GM21576 (cell line): Measurements from ENCODE around the gene APEH.
"Not testable (repeated sequence)": the region's sequence is repeated elsewhere in the genome, so short reads cannot be mapped to it uniquely, and the experiment has no call there.

Source experiments
- ATAC-seq: cut with Tn5 transposase; IDR thresholded peaks from one replicate; pipeline ENCODE4 v1.9.1; 2021; ENCODE audit warnings: mild to moderate bottlenecking, moderate library complexity; ENCODE audit not compliant: unreplicated experiment

APEH gene

DNA sequence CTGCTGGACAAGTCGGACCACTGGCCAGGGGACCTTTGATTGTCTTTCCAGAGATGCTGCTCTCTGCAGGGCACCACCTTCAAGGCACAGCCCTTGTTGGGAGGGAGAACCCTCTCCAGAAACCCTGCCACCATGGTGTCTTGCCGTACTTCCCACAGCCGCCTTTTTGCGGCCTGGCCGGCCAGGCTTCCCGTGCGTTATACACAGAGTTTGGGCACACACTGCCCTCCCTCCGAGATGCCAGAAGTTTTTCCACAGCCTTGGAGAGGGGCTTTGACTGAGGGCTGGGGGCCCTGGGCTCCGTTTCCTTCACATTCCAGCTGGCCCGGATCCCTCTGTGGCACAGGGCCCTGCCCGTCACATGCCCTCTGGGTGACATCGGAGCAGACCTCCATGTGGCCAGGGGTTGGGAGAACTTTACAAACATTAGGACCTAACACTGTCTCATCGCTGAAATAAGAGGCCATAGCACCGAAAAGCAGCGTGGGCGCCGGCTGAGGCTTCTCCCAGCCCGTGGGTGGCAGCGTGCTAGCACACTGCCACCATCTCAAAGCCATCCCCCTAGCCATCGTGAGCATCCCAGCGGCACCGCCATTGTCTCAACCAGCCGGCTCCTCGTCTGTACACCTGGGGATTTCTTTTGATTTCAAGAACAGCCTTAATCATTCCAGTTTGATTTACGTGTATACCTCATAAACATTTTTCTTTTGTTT, 6.3 kb upstream of the APEH start:
- no peak for ATAC-seq

- no peak for ATAC-seq
Observed at GRCh38 chr3:49668414-49668797, 5.7 kb upstream of the APEH start.

DNA sequence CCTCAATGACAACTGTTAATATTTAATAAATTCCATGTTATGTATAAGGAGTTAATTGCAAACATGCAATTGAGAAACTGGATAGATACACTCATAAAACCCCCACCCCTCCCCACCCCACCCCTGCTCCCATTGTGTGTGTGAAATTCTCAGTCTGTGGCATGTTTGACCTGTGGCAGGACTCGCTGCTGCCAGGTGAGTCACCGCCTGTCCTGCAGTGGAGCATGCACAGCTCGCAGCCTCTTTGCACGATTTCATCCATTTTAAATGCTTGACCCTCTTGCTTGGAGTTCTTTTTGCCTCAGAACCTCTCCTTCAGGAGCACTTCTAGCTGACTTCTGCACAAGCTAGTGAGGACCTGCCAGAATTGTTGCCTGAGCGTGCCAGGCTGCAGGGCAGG, 5.3 kb upstream of the APEH start:
- ATAC-seq, result no peak

DNA sequence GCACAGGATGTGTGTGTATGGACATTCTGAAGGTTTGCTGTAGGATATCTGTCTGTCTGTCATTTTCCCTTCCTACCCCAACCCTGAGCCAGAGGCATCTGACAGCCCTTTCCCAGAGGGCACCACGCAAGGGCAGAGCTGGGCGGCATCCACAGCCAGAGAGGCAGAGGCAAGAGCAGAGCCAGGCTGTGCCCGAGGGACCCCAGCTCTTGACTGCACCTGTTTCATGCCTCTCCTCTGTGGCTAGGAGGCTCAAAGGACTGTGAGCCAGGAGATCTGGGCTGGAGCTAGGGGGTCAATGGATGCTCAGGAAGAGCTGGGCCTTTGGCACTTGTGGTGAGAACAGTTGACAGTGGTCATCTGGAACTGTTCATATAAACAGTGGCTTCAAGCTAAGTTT, 4.8 kb upstream of the APEH start:
- no peak for ATAC-seq

DNA sequence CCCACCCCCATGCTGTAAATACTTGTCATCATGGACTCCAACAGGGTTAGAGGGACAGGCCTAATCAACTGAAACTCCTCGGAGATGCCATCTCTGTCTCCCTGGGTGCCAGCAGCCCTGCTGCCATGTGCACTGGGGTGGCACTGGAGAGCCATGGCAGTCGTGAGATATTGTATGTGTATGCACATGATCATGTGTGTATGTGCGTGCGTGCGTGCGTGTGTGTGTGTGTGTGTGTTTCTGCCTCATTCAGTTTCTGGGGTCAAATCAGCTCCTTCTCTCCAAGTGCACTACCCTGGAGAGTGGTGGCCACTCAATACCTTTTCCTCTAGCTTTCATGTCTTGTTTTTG, 3.2 kb upstream of the APEH start:
- ATAC-seq, result no peak

DNA sequence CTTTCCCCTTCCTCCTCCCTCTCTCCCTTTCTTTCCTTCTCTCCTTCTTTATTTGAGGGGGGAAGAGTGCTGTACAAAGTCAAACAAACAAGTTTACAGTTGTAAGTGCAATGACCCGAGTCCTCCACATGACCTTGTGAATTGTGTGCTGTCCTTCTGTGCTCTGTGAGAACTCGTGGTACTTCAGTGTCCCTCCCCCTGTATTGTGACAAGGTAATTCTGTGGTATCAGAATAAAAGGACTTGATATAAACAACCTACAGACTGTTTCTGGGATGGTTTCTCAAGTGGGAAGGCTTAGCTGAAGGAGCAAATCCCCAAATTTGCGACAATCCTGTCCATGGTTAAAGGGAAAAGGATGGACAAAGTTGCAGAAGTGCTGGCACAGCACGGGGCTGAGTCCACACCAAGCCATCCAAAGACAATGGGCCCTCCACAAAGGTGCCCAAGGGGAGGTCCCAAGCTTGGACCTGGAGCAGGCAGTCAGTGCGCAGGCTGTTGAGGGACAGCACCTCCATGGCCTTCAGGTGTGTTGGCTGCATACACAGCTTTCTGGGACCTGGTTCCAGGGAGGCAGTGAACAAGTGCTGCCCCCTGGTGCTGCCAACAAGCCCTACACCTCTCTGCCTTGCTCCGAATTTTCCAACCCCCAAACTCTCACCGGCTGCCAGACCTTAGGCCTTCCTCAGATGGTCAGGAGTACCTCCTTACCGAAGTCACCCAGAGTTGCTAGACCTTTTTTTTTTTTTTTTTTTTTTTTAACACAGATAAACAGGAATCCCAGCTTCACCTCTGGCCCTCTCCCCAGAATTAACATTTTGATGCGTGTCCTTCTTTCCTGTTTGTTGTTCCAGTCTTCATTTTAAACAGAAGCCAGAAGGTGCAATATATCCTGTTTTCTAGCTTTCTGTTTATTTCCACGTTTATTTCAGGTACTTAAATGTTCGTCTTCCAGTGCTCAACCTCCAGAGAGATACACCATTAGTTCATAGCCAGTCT, 2.6 kb upstream of the APEH start:
- ATAC-seq, result no peak

GRCh38 chr3:49673121-49673714, 933 bp upstream of the APEH start:
- no peak for ATAC-seq

- ATAC-seq, result peak; percentile 13
Observed at GRCh38 chr3:49674497-49674983, 389 bp downstream of the APEH start.

DNA sequence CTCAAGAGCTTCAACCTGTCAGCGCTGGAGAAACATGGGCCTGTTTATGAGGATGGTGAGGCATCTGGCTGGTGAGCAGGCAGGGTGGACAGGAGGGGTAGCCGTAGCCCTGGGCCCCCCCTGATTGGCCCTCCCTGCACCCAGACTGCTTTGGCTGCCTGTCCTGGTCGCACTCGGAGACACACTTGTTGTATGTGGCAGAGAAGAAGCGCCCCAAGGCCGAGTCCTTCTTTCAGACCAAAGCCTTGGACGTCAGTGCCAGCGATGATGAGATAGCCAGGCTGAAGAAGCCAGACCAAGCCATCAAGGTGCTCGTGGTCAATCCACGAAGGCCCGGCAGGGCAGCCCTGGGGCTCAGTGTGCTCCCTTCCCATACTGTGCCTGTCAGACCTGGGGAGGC, 1.8 kb downstream of the APEH start:
- no peak for ATAC-seq

GRCh38 chr3:49680493-49681231, 6.5 kb downstream of the APEH start:
- no peak for ATAC-seq

GRCh38 chr3:49681232-49681522, 7.0 kb downstream of the APEH start:
- ATAC-seq, result no peak

GRCh38 chr3:49681543-49681942, 7.4 kb downstream of the APEH start:
- ATAC-seq, result no peak

GRCh38 chr3:49683162-49683561, 9.0 kb downstream of the APEH start:
- ATAC-seq, result no peak

DNA sequence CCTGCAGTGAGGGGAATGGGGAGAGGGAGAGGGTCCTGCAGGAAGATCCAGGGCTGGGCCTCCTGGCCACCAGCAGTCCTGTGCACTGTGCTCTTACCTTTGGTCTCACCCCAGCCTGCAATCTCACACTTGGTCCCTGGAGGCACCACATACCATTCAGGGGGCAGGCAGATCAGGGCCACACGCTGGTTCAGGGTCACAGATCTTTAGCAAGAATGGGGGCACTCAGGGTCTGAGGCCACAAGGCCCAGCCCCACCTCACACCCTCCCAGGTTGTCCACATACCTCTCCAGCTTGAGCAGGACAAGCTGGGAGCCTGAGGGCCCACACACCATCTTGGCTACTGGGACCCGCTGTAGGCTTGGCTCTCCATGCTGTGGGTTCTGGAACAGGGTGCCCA, 10.3 kb downstream of the APEH start:
- not testable (repeated sequence) for ATAC-seq

- ATAC-seq, result not testable (repeated sequence)
Observed at GRCh38 chr3:49685103-49685502, 11.0 kb downstream of the APEH start.

DNA sequence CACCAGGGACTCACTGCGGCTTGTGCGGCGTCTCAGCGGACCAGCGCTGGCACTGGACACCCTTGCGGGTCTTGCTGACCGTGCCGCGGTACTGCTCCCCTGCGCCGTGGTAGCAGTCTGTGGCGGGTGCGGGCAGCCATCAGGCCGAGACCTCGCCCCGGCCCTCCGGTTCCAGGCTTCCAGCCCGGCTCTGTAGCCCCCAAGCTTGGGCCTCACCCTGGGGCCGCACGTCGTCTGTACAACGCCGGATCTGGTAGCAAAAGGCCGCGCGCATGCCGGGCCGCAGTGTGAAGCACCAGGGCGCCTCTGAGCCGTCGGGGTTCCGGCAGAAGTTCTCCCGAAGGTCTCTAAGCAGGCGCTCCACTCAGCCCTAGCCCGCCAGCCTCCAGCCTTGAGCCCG, 11.7 kb downstream of the APEH start:
- not testable (repeated sequence) for ATAC-seq

- not testable (repeated sequence) for ATAC-seq
Observed at GRCh38 chr3:49686346-49686745, 12.2 kb downstream of the APEH start.

DNA sequence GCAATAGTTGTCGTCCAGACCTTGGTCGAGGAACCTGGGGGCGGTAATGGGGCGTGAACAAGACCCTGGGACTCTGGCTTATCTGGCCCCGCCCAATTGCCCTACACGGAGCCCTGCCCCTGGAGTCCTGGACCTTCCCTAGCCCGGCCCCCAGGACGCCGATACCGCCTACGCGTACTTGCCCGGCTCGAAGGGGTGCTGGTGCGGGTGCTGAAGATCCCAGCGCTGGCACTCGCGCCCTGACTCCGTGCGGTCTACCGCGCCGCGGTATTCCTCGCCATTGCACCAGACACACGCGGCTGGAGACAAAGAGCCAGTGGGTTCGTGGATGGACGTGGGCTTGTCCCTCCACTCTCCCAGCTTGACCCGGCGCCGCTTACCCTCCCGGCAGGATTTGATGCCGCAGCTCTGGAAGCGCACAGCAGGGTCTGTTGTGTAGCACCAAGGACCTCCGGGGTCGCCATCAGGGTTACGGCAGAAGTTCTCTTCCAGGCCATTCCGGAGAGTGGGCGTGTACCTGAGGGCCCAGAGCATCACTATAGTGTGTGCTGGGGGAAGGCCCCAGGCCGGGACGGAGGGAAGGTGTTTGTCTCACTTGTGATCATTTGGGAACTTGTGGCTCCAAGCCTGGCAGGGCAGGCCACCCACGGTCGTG, 12.7 kb downstream of the APEH start:
- ATAC-seq, result not testable (repeated sequence)

GRCh38 chr3:49687424-49687795, 13.3 kb downstream of the APEH start:
- ATAC-seq, result not testable (repeated sequence)

DNA sequence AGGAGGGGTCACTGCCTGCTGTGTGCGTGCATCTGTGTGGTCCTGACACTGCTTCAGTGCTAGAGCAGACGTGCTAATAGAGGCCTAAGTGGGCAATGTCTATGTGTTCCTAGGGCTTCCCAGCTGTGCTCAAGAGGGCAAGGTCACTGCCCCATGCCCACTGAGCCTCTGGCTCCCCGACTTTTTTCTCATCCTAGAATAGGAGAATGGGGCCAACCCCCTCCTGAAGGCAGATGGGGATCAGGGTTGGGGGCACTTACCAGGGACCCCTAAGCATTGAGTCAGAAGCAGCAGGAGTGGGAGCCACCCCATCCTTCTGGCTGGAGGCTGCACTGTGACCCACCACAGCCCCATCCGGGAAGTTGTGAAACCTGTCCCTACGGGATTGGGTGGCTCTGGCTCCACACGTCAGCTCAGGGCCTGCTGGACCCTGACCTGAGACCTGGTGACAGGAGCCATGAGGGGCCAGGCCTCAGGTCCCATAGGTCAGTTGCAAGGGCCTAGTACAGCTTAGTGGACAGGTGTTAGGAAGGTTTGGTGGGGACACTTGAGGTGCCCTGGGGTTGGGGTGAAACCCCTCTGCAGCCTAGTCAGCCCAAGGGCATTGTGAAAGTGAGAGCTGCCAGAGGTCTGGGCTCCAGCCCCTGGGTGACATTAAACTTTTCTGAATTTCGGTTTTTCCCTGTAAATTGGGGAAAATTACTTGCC, 14.3 kb downstream of the APEH start:
- ATAC-seq, result not testable (repeated sequence)
